ENCODE results near the gene DHX35. TPM values are rescaled to one million over a fixed set of nuclear protein-coding genes. Genes with fewer than 3 reads are reported as not detected.

The DHX35 gene
- total RNA-seq, 4 donors from 2014 or later = 4.4 to 14.7 (median 10.8) TPM

- TF ChIP-seq CTCF (IDR thresholded peaks at IDR 0.05) (no peak), POLR2A (IDR thresholded peaks at IDR 0.05) (no peak)
- Histone ChIP-seq H3K27ac (peak overlapping the region in 1 of 4 donors; percentile 6), H3K4me3 (no peak overlapping the region), H3K4me1 (peaks cover 6 to 37% (median 15%) of the 10 kb centered on the region in 3 donors), H3K36me3 (peaks cover 3 to 79% (median 6%) of the 10 kb centered on the region in 3 donors), H3K9me3 (no peaks in the 10 kb centered on the region), H3K27me3 (no peaks in the 10 kb centered on the region)
- DNase-seq = no peak
- 65 to 89% methylated on average over 2 of the region's 2 CpGs for WGBS, 2 donors
- intact Hi-C loops (cut with DNase I) = no loop called here
Observed at GRCh38 chr20:39013662-39014109, 51.5 kb downstream of the DHX35 start.

- peaks cover 0 to 84% (median 3%) of the 10 kb centered on the region in 3 donors for H3K36me3 ChIP-seq
- WGBS, 2 donors = 81 to 85% methylated on average over 3 of the region's 3 CpGs
Observed at GRCh38 chr20:39016041-39016440, 53.9 kb downstream of the DHX35 start.

GRCh38 chr20:39016506-39016905, 54.4 kb downstream of the DHX35 start:
- Histone ChIP-seq H3K27me3 (no peaks in the 10 kb centered on the region), H3K4me1 (peaks cover 6 to 41% (median 19%) of the 10 kb centered on the region in 3 donors), H3K4me3 (no peak overlapping the region), H3K9me3 (no peaks in the 10 kb centered on the region), H3K27ac (peak overlapping the region in 3 of 4 donors; percentile 48 to 77 (median 72)), H3K36me3 (peaks cover 0 to 84% (median 3%) of the 10 kb centered on the region in 3 donors)
- no peak for DNase-seq
- intact Hi-C loops (cut with DNase I) = no loop called here
- WGBS, 2 donors = 45 to 46% methylated on average over 2 of the region's 2 CpGs
- TF ChIP-seq POLR2A (IDR thresholded peaks at IDR 0.05) = no peak
- TF ChIP-seq CTCF (IDR thresholded peaks at IDR 0.05) = peak in 1 of 6 experiments; percentile 6

More at GRCh38 chr20:39016041-39016440, 53.9 kb downstream of the DHX35 start:
- H3K4me3 ChIP-seq = no peak overlapping the region
- intact Hi-C loops (cut with DNase I) = no loop called here
- DNase-seq = no peak
- H3K27ac ChIP-seq = peak overlapping the region in 3 of 4 donors; percentile 48 to 77 (median 72)
- TF ChIP-seq POLR2A (IDR thresholded peaks at IDR 0.05) (no peak), CTCF (IDR thresholded peaks at IDR 0.05) (no peak)
- no peaks in the 10 kb centered on the region for H3K27me3 ChIP-seq
- peaks cover 6 to 41% (median 19%) of the 10 kb centered on the region in 3 donors for H3K4me1 ChIP-seq
- H3K9me3 ChIP-seq = no peaks in the 10 kb centered on the region

- H3K27ac ChIP-seq = peak overlapping the region in 3 of 4 donors; percentile 47 to 77 (median 72)
- peaks cover 3 to 91% (median 9%) of the 10 kb centered on the region in 3 donors for H3K36me3 ChIP-seq
Observed at GRCh38 chr20:39019027-39019426, 56.9 kb downstream of the DHX35 start.

More at GRCh38 chr20:39019027-39019426, 56.9 kb downstream of the DHX35 start:
- TF ChIP-seq POLR2A (IDR thresholded peaks at IDR 0.05) (no peak), CTCF (IDR thresholded peaks at IDR 0.05) (no peak)
- DNase-seq = no peak
- Histone ChIP-seq H3K9me3 (no peaks in the 10 kb centered on the region), H3K4me3 (no peak overlapping the region), H3K27me3 (no peaks in the 10 kb centered on the region), H3K4me1 (peaks cover 6 to 41% (median 19%) of the 10 kb centered on the region in 3 donors)
- WGBS, 2 donors = 61 to 67% methylated on average over 3 of the region's 3 CpGs
- intact Hi-C loops (cut with DNase I) = no loop called here

Data from esophagus squamous epithelium (tissue), 5 donors.